ENCODE data around the gene UBE2J1.

- TF ChIP-seq CTCF (IDR thresholded peaks at IDR 0.05; ENCODE audit: low read length) = no peak
- no peak for TF ChIP-seq EZH2 (IDR thresholded peaks at IDR 0.05; ENCODE audit: borderline replicate concordance, low read length)
Observed at GRCh38 chr6:89400912-89401399, 48.4 kb upstream of the UBE2J1 start.
